Neural progenitor cell (in vitro differentiated cells): ENCODE results near the gene SUPV3L1. TPM values are rescaled to one million over a fixed set of nuclear protein-coding genes. Genes with fewer than 3 reads are reported as not detected.

ENCODE experiments used
- DNase-seq: peaks from one replicate; pipeline ENCODE4 v3.0.0-alpha.2; 2016; ENCODE audit warnings: low spot score
- H2AFZ ChIP-seq: fragments of 200-600 bp; sonication (generic); replicated peaks from 2 replicates; pipeline ENCODE4 v1.6.1; 2016; ENCODE audit warnings: antibody characterized with exemption
- H3F3A ChIP-seq: fragments of 200-600 bp; sonication (generic); 2 replicates; pipeline ENCODE4 v1.6.1; 2016; ENCODE audit warnings: antibody characterized with exemption, low read depth
- H3K27ac ChIP-seq: fragments of 200-600 bp; sonication (generic); 2 replicates; pipeline ENCODE4 v1.5.1; 2016; ENCODE audit warnings: mild to moderate bottlenecking
- H3K27me3 ChIP-seq: fragments of 200-600 bp; sonication (generic); 2 replicates; pipeline ENCODE4 v1.6.1; 2016; ENCODE audit warnings: mild to moderate bottlenecking, moderate library complexity
- H3K36me3 ChIP-seq: fragments of 200-600 bp; sonication (generic); 2 replicates; pipeline ENCODE4 v1.5.1; 2016
- H3K4me1 ChIP-seq: fragments of 200-600 bp; sonication (generic); 2 replicates; pipeline ENCODE4 v1.6.1; 2016; ENCODE audit warnings: mixed run types
- H3K4me2 ChIP-seq: fragments of 200-600 bp; sonication (generic); 2 replicates; pipeline ENCODE4 v1.6.1; 2016
- H3K4me3 ChIP-seq: fragments of 200-600 bp; sonication (generic); 2 replicates; pipeline ENCODE4 v1.5.1; 2016
- H3K79me2 ChIP-seq: fragments of 200-600 bp; sonication (generic); 2 replicates; pipeline ENCODE4 v1.6.1; 2016; ENCODE audit warnings: low read depth
- H3K9ac ChIP-seq: fragments of 200-600 bp; sonication (generic); 2 replicates; pipeline ENCODE4 v1.6.1; 2016
- H3K9me3 ChIP-seq: fragments of 200-600 bp; sonication (generic); 2 replicates; pipeline ENCODE4 v1.5.1; 2016; ENCODE audit warnings: low read depth
- H4K20me1 ChIP-seq: fragments of 200-600 bp; sonication (generic); 2 replicates; pipeline ENCODE4 v1.6.1; 2016; ENCODE audit warnings: low read depth
- H3K27ac Mint-ChIP-seq: 3 replicates; pipeline ENCODE4 v1.8.0; 2021; ENCODE audit warnings: mixed read lengths
- H3K27me3 Mint-ChIP-seq: 2 replicates; pipeline ENCODE4 v1.8.0; 2022; ENCODE audit warnings: low read depth, mild to moderate bottlenecking, inconsistent platforms, moderate library complexity, mixed read lengths; ENCODE audit not compliant: insufficient read depth
- H3K36me3 Mint-ChIP-seq: 3 replicates; pipeline ENCODE4 v1.8.0; 2021; ENCODE audit warnings: mixed read lengths
- H3K4me1 Mint-ChIP-seq: 3 replicates; pipeline ENCODE4 v1.8.0; 2021; ENCODE audit warnings: mixed read lengths
- H3K4me3 Mint-ChIP-seq: 3 replicates; pipeline ENCODE4 v1.8.0; 2021; ENCODE audit warnings: mild to moderate bottlenecking, moderate library complexity, mixed read lengths
- H3K9me3 Mint-ChIP-seq: 3 replicates; pipeline ENCODE4 v1.8.0; 2020; ENCODE audit warnings: mixed read lengths
- EZH2 ChIP-seq: fragments of 200-600 bp; sonication (generic); IDR thresholded peaks from 2 replicates; pipeline ENCODE4 v1.6.1; 2017; ENCODE audit warnings: antibody characterized with exemption, mild to moderate bottlenecking, moderate library complexity
- EZH2phosphoT487 ChIP-seq: fragments of 200-600 bp; sonication (generic); IDR thresholded peaks from 2 replicates; pipeline ENCODE4 v1.6.1; 2017; ENCODE audit warnings: antibody characterized with exemption
- total RNA-seq: library from RNA; depleted of rRNA; stranded (reverse); fragments of >200 nt; gene quantifications from 2 replicates; pipeline ENCODE4 v1.2.3, GENCODE V29; 2015; ENCODE audit warnings: low replicate concordance
- TF ChIP-seq, protein P1 (sequence below): fragments of 200-600 bp; sonication (generic); IDR thresholded peaks from 2 replicates; pipeline ENCODE4 v1.5.1; 2017; ENCODE audit warnings: antibody characterized with exemption, mild to moderate bottlenecking

Gene SUPV3L1
- total RNA-seq, 1 donor from 2014 or later, result 31.9 TPM

- no peak for DNase-seq
- Histone ChIP-seq H2AFZ (no peak overlapping the region), H3F3A (no peaks in the 10 kb centered on the region), H3K36me3 (no peaks in the 10 kb centered on the region), H3K4me2 (no peak overlapping the region), H3K9me3 (no peaks in the 10 kb centered on the region), H3K79me2 (no peaks in the 10 kb centered on the region), H3K9ac (no peak overlapping the region), H3K4me1 (no peaks in the 10 kb centered on the region), H3K27me3 (no peaks in the 10 kb centered on the region), H3K4me3 (no peak overlapping the region), H3K27ac (no peak overlapping the region), H4K20me1 (no peaks in the 10 kb centered on the region)
- H3K4me3 Mint-ChIP-seq, result no peak overlapping the region
- peaks cover 2% of the 10 kb centered on the region for H3K27me3 Mint-ChIP-seq
- peaks cover 4% of the 10 kb centered on the region for H3K4me1 Mint-ChIP-seq
- TF ChIP-seq, protein P1, sequence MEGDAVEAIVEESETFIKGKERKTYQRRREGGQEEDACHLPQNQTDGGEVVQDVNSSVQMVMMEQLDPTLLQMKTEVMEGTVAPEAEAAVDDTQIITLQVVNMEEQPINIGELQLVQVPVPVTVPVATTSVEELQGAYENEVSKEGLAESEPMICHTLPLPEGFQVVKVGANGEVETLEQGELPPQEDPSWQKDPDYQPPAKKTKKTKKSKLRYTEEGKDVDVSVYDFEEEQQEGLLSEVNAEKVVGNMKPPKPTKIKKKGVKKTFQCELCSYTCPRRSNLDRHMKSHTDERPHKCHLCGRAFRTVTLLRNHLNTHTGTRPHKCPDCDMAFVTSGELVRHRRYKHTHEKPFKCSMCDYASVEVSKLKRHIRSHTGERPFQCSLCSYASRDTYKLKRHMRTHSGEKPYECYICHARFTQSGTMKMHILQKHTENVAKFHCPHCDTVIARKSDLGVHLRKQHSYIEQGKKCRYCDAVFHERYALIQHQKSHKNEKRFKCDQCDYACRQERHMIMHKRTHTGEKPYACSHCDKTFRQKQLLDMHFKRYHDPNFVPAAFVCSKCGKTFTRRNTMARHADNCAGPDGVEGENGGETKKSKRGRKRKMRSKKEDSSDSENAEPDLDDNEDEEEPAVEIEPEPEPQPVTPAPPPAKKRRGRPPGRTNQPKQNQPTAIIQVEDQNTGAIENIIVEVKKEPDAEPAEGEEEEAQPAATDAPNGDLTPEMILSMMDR, result no peak
- TF ChIP-seq EZH2phosphoT487, result no peak
- no peak for TF ChIP-seq EZH2
- no peak overlapping the region for H3K27ac Mint-ChIP-seq
- H3K36me3 Mint-ChIP-seq, result peaks cover 10% of the 10 kb centered on the region
- peaks cover 6% of the 10 kb centered on the region for H3K9me3 Mint-ChIP-seq
Observed at GRCh38 chr10:69211524-69211923, 31.5 kb downstream of the SUPV3L1 start.

- H4K20me1 ChIP-seq, result no peaks in the 10 kb centered on the region
- no peak for TF ChIP-seq EZH2phosphoT487
- TF ChIP-seq, protein P1, result no peak
- no peak for TF ChIP-seq EZH2
- H2AFZ ChIP-seq, result no peak overlapping the region
- H3K27ac ChIP-seq, result no peak overlapping the region
- no peaks in the 10 kb centered on the region for H3K9me3 ChIP-seq
- no peaks in the 10 kb centered on the region for H3K27me3 ChIP-seq
- H3K36me3 ChIP-seq, result no peaks in the 10 kb centered on the region
- no peak overlapping the region for H3K4me2 ChIP-seq
- Mint-ChIP-seq H3K27me3 (no peaks in the 10 kb centered on the region), H3K9me3 (peaks cover 6% of the 10 kb centered on the region), H3K4me3 (no peak overlapping the region), H3K27ac (no peak overlapping the region), H3K4me1 (peaks cover 4% of the 10 kb centered on the region), H3K36me3 (peaks cover under 1% of the 10 kb centered on the region)
- no peaks in the 10 kb centered on the region for H3K4me1 ChIP-seq
- no peak overlapping the region for H3K9ac ChIP-seq
- H3K79me2 ChIP-seq, result no peaks in the 10 kb centered on the region
- H3F3A ChIP-seq, result no peaks in the 10 kb centered on the region
- DNase-seq, result no peak
- H3K4me3 ChIP-seq, result no peak overlapping the region
Observed at GRCh38 chr10:69213591-69214311, 33.7 kb downstream of the SUPV3L1 start.

DNA sequence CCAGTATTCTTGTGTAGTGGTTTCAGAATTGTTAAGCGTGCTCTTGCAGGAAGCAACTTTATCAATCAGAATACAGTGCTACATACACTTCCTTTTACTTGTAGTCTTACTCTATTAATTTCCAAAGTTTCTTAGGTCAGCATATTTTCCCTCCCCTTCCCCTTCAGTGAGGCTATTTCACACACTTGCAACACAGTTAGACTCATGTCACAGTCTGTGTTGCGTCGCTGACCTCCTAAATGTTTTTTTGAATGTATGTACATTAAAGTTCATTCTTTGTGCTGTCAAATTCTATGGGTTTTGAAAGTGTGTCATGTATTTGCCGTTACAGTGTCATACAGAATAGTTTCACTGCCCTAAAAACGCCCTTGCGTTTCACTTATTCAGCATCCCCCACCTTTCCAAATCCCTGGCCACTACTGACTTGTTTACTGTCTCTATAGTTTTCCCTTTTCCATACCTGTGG, 34.7 kb downstream of the SUPV3L1 start:
- Histone ChIP-seq H3K9ac (no peak overlapping the region), H3K4me2 (no peak overlapping the region), H3K36me3 (no peaks in the 10 kb centered on the region), H2AFZ (no peak overlapping the region), H3K27me3 (no peaks in the 10 kb centered on the region), H3K4me1 (no peaks in the 10 kb centered on the region), H4K20me1 (no peaks in the 10 kb centered on the region), H3K27ac (no peak overlapping the region), H3K4me3 (no peak overlapping the region), H3K79me2 (no peaks in the 10 kb centered on the region), H3K9me3 (no peaks in the 10 kb centered on the region), H3F3A (no peaks in the 10 kb centered on the region)
- Mint-ChIP-seq H3K4me1 (peaks cover 7% of the 10 kb centered on the region), H3K36me3 (no peaks in the 10 kb centered on the region), H3K4me3 (no peak overlapping the region), H3K27ac (no peak overlapping the region), H3K27me3 (no peaks in the 10 kb centered on the region), H3K9me3 (peaks cover 6% of the 10 kb centered on the region)
- TF ChIP-seq EZH2 (no peak), EZH2phosphoT487 (no peak)
- TF ChIP-seq, protein P1, result no peak
- no peak for DNase-seq
